Putamen (tissue), 1 donor: ENCODE results near the gene HS6ST1.

Experiments used
- DNase-seq: peaks from one replicate; pipeline ENCODE4 v3.0.0-alpha.2; 2016; ENCODE audit warnings: low spot score

The HS6ST1 gene

GRCh38 chr2:128235581-128235980 is 83.1 kb downstream of the HS6ST1 start:
- no peak for DNase-seq

GRCh38 chr2:128234613-128235012 is 84.1 kb downstream of the HS6ST1 start:
- DNase-seq: no peak

DNA sequence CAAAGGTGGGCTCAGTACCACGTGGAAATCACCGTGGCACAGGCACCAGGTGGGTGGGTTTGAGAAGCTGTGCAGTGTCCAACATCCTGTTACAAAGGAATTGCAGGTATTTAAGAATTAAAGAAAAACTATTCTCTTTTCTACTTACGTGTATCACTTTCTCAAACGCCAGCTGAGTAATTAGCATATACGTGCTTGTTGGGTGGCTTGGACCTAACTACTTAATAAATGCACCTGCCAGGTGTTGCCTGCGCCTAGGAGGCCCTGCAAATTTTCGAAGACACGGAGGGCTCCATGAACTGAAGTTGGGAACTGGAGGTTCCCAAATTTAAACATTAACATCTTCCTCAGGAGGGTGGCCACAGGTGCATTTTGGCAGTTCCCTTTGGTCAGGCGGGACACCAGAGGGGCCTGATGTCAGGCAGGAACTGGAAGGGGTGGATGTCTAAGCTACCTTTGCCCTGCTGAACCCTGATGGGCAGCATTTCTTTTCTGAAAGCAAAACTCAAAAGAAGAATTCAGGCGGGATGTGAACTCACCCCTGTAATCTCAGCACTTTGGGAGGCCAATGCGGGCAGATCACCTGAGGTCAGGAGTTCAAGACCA is 84.8 kb downstream of the HS6ST1 start:
- DNase-seq: no peak

DNA sequence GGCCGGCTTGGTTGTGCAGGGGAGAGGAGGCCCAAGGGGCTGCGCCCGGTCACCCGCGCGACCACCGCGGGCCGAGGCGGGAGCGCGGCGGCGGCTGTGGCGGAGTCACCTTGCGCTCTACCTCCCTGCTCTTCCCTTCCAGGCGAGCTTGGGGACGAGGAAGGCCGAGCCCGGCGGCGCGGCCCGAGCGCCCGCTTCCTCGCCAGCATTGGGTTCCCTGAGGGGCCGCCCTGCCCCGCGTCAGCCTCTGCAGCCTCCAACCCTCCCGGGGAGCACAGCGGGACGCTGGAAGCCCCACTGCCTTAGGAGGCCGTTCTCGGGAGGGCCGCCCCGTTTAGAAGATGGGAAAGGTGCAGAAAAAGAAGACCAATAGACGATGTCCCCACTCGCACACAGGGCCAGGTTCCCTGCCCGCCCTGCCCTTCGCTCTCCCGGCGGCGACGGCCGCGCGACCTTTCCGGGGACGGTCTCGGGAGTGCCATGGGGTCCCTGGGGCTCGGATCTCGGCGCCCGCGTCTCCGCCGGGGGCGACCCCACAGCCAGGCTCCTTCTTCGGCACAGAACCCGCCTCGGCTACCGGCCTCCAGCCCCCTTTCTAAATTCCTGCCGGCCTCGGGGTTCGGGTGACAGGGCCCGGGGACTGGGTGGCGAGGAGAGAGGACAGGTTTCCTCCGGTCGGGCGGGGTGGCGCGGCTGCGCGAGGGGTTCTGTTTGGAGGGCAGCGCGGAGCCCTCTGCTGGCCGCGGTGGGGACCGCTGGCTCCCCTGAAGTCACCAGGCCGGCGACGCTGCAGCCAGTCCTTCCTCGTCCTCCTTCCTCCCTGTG is 85.5 kb downstream of the HS6ST1 start:
- peak; percentile 80 for DNase-seq

GRCh38 chr2:128228894-128229293 is 89.8 kb downstream of the HS6ST1 start:
- no peak for DNase-seq

DNA sequence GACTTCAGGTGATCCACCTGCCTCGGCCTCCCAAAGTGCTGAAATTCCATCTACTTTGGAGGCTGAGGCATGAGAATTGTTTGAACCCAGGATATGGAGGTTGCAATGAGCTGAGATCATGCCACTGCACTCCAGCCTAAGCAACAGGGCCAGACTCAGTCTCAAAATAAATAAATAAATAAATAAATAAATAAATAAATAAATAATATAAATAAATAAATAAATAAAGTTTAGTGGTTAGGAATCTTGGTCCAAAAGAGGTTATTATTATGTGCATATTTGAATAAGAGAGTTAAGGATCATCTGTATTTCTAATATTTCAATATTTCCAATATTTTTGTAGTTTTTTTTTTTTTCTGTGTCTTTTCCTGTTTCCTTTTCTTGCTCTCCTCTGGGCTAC is 90.8 kb downstream of the HS6ST1 start:
- no peak for DNase-seq

- no peak for DNase-seq
These were observed 98.8 kb downstream of the HS6ST1 start for GRCh38 chr2:128219891-128220290.

DNA sequence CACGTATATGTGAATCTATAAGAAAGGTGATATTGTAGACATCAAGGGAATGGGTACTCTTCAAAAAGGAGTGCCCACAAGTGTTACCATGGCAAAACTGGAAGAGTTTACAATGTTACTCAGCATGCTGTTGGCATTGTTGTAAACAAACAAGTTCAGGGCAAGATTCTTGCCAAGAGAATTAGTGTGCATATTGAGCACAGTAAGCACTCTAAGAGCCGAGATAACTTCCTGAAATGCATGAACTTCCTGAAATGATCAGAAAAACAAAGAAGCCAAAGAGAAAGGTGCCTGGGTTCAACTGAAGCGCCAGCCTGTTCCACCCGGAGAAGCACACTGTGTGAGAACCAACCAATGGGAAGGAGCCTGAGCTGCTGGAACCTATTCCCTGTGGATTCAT is 101.0 kb downstream of the HS6ST1 start:
- no peak for DNase-seq

GRCh38 chr2:128215897-128216642 is 102.6 kb downstream of the HS6ST1 start:
- DNase-seq: no peak
